ENCODE measurements around the gene TECPR1.

Gene TECPR1

DNA sequence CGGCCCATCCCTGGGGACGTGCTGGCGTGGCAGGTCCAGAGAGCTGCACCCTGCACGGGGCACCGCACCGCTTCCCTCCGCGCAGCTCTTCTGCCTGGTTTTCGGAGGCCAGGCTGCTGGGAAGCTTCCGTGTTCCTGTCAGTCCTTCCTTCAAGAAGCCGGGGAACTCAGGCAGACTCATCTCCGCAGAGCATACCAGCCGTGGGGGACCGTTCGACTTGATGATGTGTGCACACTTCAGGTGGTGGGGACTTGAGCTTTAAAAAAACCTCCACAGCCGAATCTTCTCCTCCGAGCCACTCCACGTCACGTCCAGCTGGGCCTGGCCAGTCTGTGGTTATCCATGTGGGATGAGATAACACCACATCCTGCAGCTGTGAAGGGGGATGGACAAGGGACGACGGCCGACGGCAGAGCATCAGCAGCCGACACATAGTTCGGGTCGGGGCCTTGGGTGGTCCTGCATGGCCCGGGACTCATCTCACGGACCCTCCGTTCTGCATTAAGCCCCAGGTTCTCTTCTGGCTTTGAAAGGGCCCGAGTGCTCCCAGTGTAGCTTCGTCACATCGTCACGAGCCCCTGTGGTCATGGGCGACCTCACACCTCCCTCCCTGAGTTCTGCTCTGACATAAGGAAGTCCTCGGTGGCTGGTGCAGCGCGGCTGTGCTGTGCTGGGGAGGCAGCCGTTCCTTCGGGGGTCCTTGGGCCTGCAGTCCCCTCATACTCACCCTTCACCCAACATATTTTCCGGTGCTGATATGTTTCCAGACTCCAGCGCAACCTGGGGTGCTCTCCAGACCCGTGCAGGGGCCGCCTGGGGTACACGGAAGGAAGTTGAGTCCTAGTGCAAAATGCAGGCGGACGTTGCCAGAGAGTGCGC is 45.3 kb downstream of the TECPR1 start:
- Histone ChIP-seq H3K36me3 (ENCODE audit: control insufficient read depth in 2 of 2, insufficient read depth in 1 of 2, low read length in 2 of 2) (peaks cover 0 to 24% of the 10 kb centered on the region in 2 experiments; a peak in 2 of 3 replicates), H3K4me3 (ENCODE audit: low read depth, low read length) (no peak overlapping the region), H3K4me1 (ENCODE audit: control insufficient read depth, insufficient read depth, low read length) (no peaks in the 10 kb centered on the region), H3K9me3 (ENCODE audit: control insufficient read depth, insufficient read depth, low read depth, low read length) (no peaks in the 10 kb centered on the region), H3K27ac (ENCODE audit: extremely low read depth, low read depth, low read length) (no peak overlapping the region)
- ChIA-PET POLR2A (interaction anchor here (0.6 kb wide), 1 partner anchor 72 kb away, joined by 3 read pairs; no protein-coding TSS in a partner anchor), CTCF (no interaction called here)
- TF ChIP-seq, protein P1, sequence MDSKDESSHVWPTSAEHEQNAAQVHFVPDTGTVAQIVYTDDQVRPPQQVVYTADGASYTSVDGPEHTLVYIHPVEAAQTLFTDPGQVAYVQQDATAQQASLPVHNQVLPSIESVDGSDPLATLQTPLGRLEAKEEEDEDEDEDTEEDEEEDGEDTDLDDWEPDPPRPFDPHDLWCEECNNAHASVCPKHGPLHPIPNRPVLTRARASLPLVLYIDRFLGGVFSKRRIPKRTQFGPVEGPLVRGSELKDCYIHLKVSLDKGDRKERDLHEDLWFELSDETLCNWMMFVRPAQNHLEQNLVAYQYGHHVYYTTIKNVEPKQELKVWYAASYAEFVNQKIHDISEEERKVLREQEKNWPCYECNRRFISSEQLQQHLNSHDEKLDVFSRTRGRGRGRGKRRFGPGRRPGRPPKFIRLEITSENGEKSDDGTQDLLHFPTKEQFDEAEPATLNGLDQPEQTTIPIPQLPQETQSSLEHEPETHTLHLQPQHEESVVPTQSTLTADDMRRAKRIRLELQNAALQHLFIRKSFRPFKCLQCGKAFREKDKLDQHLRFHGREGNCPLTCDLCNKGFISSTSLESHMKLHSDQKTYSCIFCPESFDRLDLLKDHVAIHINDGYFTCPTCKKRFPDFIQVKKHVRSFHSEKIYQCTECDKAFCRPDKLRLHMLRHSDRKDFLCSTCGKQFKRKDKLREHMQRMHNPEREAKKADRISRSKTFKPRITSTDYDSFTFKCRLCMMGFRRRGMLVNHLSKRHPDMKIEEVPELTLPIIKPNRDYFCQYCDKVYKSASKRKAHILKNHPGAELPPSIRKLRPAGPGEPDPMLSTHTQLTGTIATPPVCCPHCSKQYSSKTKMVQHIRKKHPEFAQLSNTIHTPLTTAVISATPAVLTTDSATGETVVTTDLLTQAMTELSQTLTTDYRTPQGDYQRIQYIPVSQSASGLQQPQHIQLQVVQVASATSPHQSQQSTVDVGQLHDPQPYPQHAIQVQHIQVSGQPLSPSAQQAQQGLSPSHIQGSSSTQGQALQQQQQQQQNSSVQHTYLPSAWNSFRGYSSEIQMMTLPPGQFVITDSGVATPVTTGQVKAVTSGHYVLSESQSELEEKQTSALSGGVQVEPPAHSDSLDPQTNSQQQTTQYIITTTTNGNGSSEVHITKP (tag by site-specific recombination; IDR thresholded peaks at IDR 0.05): no peak
- TF ChIP-seq ZNF132 (tag by site-specific recombination; IDR thresholded peaks at IDR 0.05; ENCODE audit: borderline replicate concordance) (no peak), ZNF654 (tag by site-specific recombination; IDR thresholded peaks at IDR 0.05; ENCODE audit: low read depth) (no peak), ZNF366 (tag by site-specific recombination; conservative IDR thresholded peaks at IDR 0.05) (no peak), ZNF133 (tag by site-specific recombination; IDR thresholded peaks at IDR 0.05) (no peak), ZXDB (tag by site-specific recombination; IDR thresholded peaks at IDR 0.05) (no peak), ZNF19 (tag by site-specific recombination; IDR thresholded peaks at IDR 0.05; ENCODE audit: low read depth) (no peak), GLI2 (tag by site-specific recombination; IDR thresholded peaks at IDR 0.05; ENCODE audit: borderline replicate concordance, low read depth) (no peak), ZBTB7A (tag by site-specific recombination; IDR thresholded peaks at IDR 0.05; ENCODE audit: low read depth) (no peak), SCRT1 (tag by site-specific recombination; IDR thresholded peaks at IDR 0.05; ENCODE audit: borderline replicate concordance) (no peak), ZNF530 (tag by site-specific recombination; IDR thresholded peaks at IDR 0.05; ENCODE audit: low read depth) (no peak), ZFP3 (tag by site-specific recombination; IDR thresholded peaks at IDR 0.05; ENCODE audit: low read depth) (no peak), ZNF341 (tag by site-specific recombination; IDR thresholded peaks at IDR 0.05; ENCODE audit: low read depth) (no peak), ZNF837 (tag by site-specific recombination; IDR thresholded peaks at IDR 0.05) (no peak), EGR2 (tag by site-specific recombination; IDR thresholded peaks at IDR 0.05; ENCODE audit: low read depth) (no peak), KLF8 (tag by site-specific recombination; IDR thresholded peaks at IDR 0.05) (no peak), ZNF274 (IDR thresholded peaks at IDR 0.05; ENCODE audit: low read length) (no peak), ZNF274 (tag by site-specific recombination; IDR thresholded peaks at IDR 0.05; ENCODE audit: borderline replicate concordance) (no peak)
- TF ChIP-seq, protein P2, sequence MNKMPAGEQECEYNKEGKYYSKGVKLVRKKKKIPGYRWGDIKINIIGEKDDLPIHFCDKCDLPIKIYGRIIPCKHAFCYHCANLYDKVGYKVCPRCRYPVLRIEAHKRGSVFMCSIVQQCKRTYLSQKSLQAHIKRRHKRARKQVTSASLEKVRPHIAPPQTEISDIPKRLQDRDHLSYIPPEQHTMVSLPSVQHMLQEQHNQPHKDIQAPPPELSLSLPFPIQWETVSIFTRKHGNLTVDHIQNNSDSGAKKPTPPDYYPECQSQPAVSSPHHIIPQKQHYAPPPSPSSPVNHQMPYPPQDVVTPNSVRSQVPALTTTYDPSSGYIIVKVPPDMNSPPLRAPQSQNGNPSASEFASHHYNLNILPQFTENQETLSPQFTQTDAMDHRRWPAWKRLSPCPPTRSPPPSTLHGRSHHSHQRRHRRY (tag by site-specific recombination; IDR thresholded peaks at IDR 0.05): no peak
- TF ChIP-seq, protein P3, sequence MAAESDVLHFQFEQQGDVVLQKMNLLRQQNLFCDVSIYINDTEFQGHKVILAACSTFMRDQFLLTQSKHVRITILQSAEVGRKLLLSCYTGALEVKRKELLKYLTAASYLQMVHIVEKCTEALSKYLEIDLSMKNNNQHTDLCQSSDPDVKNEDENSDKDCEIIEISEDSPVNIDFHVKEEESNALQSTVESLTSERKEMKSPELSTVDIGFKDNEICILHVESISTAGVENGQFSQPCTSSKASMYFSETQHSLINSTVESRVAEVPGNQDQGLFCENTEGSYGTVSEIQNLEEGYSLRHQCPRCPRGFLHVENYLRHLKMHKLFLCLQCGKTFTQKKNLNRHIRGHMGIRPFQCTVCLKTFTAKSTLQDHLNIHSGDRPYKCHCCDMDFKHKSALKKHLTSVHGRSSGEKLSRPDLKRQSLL (tag by site-specific recombination; IDR thresholded peaks at IDR 0.05): no peak

Data from HEK293 (cell line).